Effector memory CD8-positive, alpha-beta T cell (primary cell): ENCODE data around the gene CELF4.

ENCODE experiments used
- ATAC-seq: fragments of 150-1000 bp; cut with Tn5 transposase; replicated peaks from 2 replicates; pipeline ENCODE4 v1.10.0; 2021; ENCODE audit warnings: mild to moderate bottlenecking, moderate library complexity
- DNase-seq, 3 experiments: peaks; one replicate each; pipeline ENCODE4 v3.0.0; 2021
- H3K27ac Mint-ChIP-seq, 2 donors: one replicate each; pipeline ENCODE4 v1.8.0; 2022; ENCODE audit warnings: mild to moderate bottlenecking in 2 of 2, mixed read lengths in 2 of 2, moderate library complexity in 2 of 2
- H3K27me3 Mint-ChIP-seq, 2 donors: one replicate each; pipeline ENCODE4 v1.8.0; 2022; ENCODE audit warnings: mixed read lengths in 2 of 2
- H3K36me3 Mint-ChIP-seq: one replicate; pipeline ENCODE4 v1.8.0; 2022; ENCODE audit warnings: mild to moderate bottlenecking, moderate library complexity, mixed read lengths; ENCODE audit not compliant: insufficient read depth
- H3K4me1 Mint-ChIP-seq, 2 donors: one replicate each; pipeline ENCODE4 v1.8.0; 2022; ENCODE audit warnings: low read depth in 2 of 2, mixed read lengths in 2 of 2
- H3K4me3 Mint-ChIP-seq, 2 donors: one replicate each; pipeline ENCODE4 v1.8.0; 2022; ENCODE audit warnings: mild to moderate bottlenecking in 2 of 2, mixed read lengths in 2 of 2, moderate library complexity in 2 of 2
- H3K9me3 Mint-ChIP-seq, 2 donors: one replicate each; pipeline ENCODE4 v1.8.0; 2022; ENCODE audit warnings: mixed read lengths in 2 of 2

CELF4 gene

DNA sequence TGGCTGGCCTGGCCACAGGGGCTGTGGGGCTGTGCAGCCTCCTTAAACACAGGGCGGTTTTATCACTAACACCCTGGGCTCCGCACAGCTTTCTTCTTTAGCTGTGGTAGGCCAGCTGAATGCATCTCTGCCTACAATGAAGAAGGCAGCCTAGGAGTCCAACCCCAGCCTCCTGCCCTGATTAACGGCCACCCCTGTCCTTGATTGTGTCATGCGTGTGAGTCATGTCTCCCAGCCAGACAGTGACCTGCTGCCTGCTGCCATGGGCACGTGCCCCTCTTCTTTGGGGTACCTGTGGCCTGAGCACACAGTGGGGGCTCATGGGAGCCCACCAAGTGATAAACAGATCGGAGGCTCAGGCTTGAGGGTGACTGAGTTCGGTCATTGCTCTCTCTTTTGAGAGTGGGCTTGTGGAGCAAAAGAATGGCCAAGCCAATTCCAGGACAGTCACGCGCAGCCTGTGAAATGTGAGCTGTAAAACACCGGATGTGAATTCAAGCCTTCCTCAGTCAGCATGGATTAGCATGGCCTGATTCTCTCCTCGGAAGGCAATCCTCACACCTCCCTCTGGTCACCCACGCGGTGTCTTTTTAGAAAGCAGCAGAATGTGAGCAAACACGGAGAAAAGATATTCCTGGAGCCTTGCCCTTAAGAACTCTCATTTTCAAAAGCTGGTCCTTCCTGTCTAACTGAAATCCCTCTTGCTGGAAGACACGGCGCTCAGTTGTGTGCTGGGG lies 144.1 kb downstream of the CELF4 start:
- H3K27me3 Mint-ChIP-seq, result peaks cover 19 to 26% of the 10 kb centered on the region in 2 donors
- H3K27ac Mint-ChIP-seq, result no peak overlapping the region
- no peak overlapping the region for H3K4me3 Mint-ChIP-seq
- no peaks in the 10 kb centered on the region for H3K4me1 Mint-ChIP-seq
- H3K9me3 Mint-ChIP-seq, result no peaks in the 10 kb centered on the region
- DNase-seq, result no peak
- peaks cover 3% of the 10 kb centered on the region for H3K36me3 Mint-ChIP-seq
- ATAC-seq, result no peak

DNA sequence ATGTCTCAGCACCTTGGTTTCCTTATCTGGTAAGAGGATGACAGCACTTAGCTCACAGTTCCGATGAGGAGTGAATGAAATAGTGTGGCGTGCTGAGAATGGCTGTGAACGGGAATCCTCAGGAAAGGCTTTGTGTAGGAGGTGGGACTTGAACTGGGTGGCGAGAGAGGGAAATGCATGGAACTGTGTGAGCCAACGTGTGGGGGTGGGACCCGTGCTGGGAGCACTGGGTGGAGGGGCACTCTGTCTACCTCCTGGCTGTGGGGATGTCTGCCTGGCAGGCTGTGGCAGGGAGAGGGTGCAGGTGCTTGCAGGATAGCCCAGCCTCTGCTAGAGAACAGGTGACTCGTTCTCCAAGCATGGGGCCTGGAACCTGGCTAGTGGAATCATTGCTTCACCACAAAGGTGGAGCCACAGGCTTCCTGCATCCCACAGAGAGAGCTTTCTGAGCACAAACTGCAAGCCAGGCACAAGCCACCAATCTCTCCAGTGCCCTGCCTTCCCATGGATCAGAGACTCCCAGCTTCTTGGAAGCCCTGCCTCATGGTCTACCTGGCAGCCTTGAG lies 145.2 kb downstream of the CELF4 start:
- no peaks in the 10 kb centered on the region for H3K9me3 Mint-ChIP-seq
- no peak for ATAC-seq
- no peaks in the 10 kb centered on the region for H3K4me1 Mint-ChIP-seq
- peaks cover 3% of the 10 kb centered on the region for H3K36me3 Mint-ChIP-seq
- no peak overlapping the region for H3K27ac Mint-ChIP-seq
- DNase-seq, result no peak
- no peak overlapping the region for H3K4me3 Mint-ChIP-seq
- peaks cover 22 to 26% of the 10 kb centered on the region in 2 donors for H3K27me3 Mint-ChIP-seq

DNA sequence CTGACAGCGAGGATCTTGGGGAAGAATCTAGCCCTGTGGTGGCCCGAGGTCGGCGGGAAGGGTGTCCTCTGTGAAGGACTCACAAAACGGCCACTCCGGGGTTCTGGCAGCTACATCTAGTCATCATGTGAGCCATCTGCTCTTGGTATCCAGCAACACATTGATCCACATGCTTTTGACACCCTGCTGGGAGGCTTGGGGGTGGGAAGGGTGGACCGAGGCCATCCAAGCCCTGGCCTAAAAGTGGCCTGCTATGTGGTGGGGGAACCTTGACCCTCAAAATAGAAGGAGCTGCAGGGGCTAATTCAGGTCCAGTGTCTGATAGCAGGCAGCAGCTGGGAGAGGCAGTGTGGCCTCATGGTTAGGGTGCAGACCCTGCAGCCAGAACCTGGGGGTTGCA lies 145.7 kb downstream of the CELF4 start:
- ATAC-seq, result no peak
- H3K4me1 Mint-ChIP-seq, result no peaks in the 10 kb centered on the region
- peaks cover 22 to 26% of the 10 kb centered on the region in 2 donors for H3K27me3 Mint-ChIP-seq
- H3K4me3 Mint-ChIP-seq, result no peak overlapping the region
- DNase-seq, result no peak
- H3K9me3 Mint-ChIP-seq, result no peaks in the 10 kb centered on the region
- H3K27ac Mint-ChIP-seq, result no peak overlapping the region
- peaks cover 3% of the 10 kb centered on the region for H3K36me3 Mint-ChIP-seq

DNA sequence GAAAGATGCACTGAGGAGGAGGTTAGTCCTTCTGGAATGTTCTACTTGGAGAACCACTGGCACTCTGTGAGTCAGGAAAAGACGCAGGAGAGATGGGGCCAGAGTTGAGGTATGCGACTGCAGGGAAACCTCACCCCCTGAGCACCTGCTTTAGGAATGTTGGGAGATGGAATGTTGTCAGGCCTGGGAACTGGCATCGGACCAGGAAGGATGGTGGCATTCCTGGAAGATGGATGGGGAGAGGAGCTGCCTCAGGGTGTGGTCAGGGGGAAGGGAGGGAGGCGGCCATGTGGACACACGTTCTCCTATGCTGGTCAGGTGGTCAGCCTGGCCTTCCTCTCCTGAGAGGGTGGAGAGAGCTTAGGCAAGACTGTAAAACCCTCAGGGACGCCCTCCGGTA lies 146.3 kb downstream of the CELF4 start:
- Mint-ChIP-seq H3K36me3 (peaks cover 3% of the 10 kb centered on the region), H3K9me3 (no peaks in the 10 kb centered on the region), H3K27ac (no peak overlapping the region), H3K27me3 (peaks cover 22 to 26% of the 10 kb centered on the region in 2 donors), H3K4me1 (no peaks in the 10 kb centered on the region), H3K4me3 (no peak overlapping the region)
- DNase-seq (no peak), ATAC-seq (no peak)

DNA sequence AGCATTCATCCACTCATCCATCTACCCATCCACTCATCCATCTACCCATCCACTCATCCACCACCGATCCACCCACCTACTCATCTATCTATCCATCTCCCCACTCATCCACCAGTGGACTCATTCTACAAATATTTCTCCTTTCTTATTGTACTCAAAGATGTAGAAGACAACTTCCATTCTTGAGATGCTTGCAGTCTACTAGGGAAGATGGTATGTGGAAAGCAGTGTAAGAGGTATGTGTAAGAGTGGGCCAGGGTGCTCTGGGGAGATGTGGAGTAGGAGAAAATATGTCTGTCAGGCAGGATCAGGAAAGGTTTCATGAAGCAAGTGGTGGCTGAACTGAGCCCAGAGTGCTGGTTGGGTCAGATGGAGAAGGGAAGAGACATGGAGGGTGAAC lies 150.8 kb downstream of the CELF4 start:
- Mint-ChIP-seq H3K4me1 (no peaks in the 10 kb centered on the region), H3K36me3 (no peaks in the 10 kb centered on the region), H3K4me3 (no peak overlapping the region), H3K27me3 (peaks cover 8 to 18% of the 10 kb centered on the region in 2 donors), H3K27ac (no peak overlapping the region), H3K9me3 (no peaks in the 10 kb centered on the region)
- ATAC-seq (no peak), DNase-seq (no peak)

DNA sequence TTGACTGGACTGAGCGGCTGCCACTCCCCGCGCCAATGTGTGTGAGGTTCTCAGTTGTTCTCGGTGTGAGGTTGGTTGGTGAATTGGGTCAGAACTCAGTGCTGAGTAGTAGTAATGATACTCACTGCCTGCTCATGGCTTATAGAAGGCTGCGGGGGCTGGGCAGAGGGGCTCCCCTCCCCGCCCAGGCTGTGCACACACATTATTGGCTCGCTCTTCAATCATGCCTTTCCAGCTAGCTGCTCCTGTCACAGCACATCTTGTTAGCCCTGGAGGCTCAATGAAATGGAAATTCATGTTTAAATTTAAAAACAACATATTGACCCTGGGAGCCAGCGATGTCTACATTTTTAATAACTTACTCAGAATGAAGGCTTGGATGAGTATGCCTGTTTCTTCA lies 152.8 kb downstream of the CELF4 start:
- Mint-ChIP-seq H3K36me3 (no peaks in the 10 kb centered on the region), H3K4me3 (no peak overlapping the region), H3K4me1 (no peaks in the 10 kb centered on the region), H3K27me3 (peaks cover 0 to 13% of the 10 kb centered on the region in 2 donors), H3K27ac (no peak overlapping the region), H3K9me3 (no peaks in the 10 kb centered on the region)
- ATAC-seq, result no peak
- no peak for DNase-seq

DNA sequence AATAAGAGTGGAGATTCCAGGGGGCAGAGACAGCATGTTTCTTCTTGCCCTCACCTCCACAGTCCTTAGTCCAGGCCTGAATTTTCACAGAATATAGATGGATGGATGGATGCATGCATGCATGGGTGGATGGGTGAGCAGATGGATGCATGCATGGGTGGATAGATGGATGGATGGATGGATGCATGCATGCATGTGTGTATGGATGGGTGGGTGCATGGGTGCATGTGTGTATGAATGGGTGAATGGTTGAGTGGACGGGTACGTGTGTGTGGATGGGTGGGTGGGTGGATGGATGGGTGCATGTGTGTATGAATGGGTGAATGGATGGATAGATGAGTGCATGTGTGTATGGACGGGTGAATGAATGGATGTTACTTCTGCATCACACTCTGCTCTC lies 153.3 kb downstream of the CELF4 start:
- no peak overlapping the region for H3K4me3 Mint-ChIP-seq
- no peak overlapping the region for H3K27ac Mint-ChIP-seq
- H3K27me3 Mint-ChIP-seq, result peaks cover 0 to 12% of the 10 kb centered on the region in 2 donors
- no peaks in the 10 kb centered on the region for H3K36me3 Mint-ChIP-seq
- no peaks in the 10 kb centered on the region for H3K9me3 Mint-ChIP-seq
- H3K4me1 Mint-ChIP-seq, result no peaks in the 10 kb centered on the region
- ATAC-seq (no peak), DNase-seq (no peak)

DNA sequence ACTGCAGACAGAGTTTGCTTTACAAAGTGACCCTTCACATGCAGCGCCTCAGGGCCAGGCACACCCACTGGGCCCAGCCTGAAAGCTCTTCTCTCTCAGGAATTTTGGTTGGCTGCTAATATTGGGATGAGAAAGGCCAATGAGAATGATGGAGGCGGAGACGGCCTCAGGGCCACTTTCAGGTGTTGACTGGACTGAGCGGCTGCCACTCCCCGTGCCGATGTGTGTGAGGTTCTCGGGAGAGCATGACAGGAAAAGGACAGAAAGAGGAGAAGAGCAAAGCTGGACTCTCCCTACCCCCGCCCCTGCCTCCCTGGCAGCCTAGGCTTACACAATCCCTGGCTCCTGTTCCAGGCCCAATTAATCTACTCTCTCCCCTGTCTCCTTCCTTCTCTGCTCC lies 155.7 kb downstream of the CELF4 start:
- H3K27me3 Mint-ChIP-seq, result no peaks in the 10 kb centered on the region
- ATAC-seq, result no peak
- no peaks in the 10 kb centered on the region for H3K9me3 Mint-ChIP-seq

DNA sequence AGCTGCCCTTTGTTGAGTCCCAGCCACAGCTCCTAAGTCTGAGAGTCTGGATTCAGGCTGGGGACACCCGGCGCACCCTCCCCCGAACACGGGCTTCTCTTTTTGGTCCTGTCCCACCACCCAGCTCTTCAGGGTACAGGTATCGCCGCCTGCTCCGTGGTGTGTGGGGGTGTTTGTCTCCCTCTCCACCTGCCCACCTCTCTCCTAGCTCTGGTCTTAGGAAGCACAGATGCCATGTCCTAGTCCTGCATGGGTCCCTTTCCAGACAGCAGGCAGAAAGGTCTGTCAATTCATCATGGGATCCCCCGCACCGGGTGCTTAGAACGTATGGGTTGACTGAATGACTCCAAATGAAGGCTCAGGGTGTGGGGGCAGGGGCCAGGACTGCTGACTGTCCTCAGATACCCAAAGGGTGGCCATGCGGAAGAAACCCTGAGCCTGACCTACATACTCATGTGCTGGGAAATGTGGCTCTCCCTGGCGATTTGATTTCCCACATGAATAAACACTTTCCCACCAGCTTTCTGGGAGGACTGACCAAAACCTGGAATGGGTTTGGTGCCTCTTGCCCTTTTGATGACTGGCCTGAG lies 156.8 kb downstream of the CELF4 start:
- no peaks in the 10 kb centered on the region for H3K9me3 Mint-ChIP-seq
- no peaks in the 10 kb centered on the region for H3K36me3 Mint-ChIP-seq
- H3K27ac Mint-ChIP-seq, result no peak overlapping the region
- ATAC-seq (no peak), DNase-seq (no peak)
- peaks cover 0 to 8% of the 10 kb centered on the region in 2 donors for H3K4me1 Mint-ChIP-seq
- no peak overlapping the region for H3K4me3 Mint-ChIP-seq
- H3K27me3 Mint-ChIP-seq, result no peaks in the 10 kb centered on the region

More for the DNA sequence above, 155.7 kb downstream of the CELF4 start:
- Mint-ChIP-seq H3K4me3 (no peak overlapping the region), H3K36me3 (no peaks in the 10 kb centered on the region), H3K27ac (no peak overlapping the region), H3K4me1 (peaks cover 0 to 6% of the 10 kb centered on the region in 2 donors)
- no peak for DNase-seq

DNA sequence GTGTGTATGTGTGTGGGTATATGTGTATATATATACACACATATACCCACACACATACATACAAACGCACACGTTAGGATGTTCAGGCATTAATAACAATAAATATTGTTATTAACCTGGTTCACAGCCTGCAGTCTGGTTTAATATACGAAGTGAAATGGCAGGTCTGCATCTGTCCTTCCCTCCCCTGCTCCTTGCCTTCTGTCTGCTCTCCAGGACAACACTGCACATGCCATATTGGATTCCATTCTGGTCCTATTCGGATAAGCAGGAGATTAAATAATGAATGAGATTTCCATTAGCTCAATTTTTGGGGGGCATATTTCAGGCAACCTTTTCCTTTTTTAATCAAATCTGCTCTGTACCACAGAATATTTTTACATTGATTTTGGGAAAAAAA lies 158.0 kb downstream of the CELF4 start:
- Mint-ChIP-seq H3K36me3 (no peaks in the 10 kb centered on the region), H3K9me3 (no peaks in the 10 kb centered on the region), H3K27ac (no peak overlapping the region), H3K4me1 (peaks cover 0 to 8% of the 10 kb centered on the region in 2 donors), H3K4me3 (no peak overlapping the region), H3K27me3 (no peaks in the 10 kb centered on the region)
- DNase-seq (no peak), ATAC-seq (no peak)

DNA sequence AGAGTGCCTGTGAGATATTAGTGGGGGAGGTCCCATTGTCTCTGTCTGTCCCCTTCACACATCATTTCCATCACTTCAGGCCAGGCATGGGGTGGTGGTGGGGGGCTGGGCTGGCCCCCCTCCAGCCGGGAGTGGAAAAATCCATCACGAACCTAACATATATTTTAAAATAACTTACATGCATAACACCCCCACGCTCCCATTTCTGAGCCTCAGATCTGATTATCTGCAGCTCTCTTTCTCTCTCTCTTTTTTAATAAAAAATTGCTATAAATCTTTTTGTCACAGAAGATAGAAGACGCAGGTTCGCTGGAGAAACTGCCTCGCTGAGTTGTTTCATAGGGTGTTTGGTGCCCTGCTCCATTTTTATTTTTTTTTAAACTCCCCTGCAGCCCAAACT lies 159.8 kb downstream of the CELF4 start:
- ATAC-seq (no peak), DNase-seq (no peak)
- no peaks in the 10 kb centered on the region for H3K27me3 Mint-ChIP-seq
- H3K4me3 Mint-ChIP-seq, result no peak overlapping the region
- no peaks in the 10 kb centered on the region for H3K9me3 Mint-ChIP-seq
- H3K4me1 Mint-ChIP-seq, result peaks cover 0 to 8% of the 10 kb centered on the region in 2 donors
- no peak overlapping the region for H3K27ac Mint-ChIP-seq
- no peaks in the 10 kb centered on the region for H3K36me3 Mint-ChIP-seq

DNA sequence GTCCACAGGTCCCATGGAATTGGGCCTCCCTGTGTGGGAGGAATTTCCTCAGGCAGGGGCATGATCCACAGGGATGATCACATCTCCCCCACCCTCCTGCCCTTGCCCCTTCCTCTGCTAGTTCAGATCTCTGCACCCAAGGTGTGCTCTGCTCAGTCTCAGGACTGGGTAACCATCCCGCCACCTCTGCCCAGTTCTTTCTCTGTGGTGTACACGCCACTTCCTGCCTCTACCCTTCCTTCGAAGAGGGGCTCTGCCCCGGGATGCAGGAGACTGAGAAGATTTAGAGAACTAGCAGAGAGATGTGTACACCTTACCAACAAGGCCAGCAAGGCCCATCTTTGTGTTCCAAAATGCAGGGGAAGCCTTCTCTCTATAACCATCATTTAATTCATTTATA lies 160.4 kb downstream of the CELF4 start:
- Mint-ChIP-seq H3K4me3 (no peak overlapping the region), H3K27ac (no peak overlapping the region)

DNA sequence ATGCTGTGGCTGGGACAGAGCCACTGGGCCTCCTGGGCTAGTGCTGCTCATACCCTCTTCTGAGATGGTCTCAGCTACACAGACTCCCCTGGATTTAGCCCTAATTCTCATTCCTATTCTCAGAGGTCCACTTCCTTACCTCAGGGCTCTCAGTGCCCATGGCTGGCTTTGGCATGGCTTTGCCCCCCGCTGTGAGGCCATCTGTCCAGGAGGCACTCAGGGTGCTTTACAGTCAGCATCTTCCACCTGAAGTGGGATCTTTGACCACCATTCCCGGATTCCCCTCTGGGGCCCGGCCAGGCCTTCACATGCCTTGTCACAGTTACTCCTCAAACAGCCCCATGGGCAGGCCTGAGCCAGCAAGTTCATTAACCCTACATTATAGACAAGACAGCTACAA lies 161.8 kb downstream of the CELF4 start:
- H3K4me3 Mint-ChIP-seq, result no peak overlapping the region
- no peaks in the 10 kb centered on the region for H3K27me3 Mint-ChIP-seq
- H3K9me3 Mint-ChIP-seq, result no peaks in the 10 kb centered on the region
- ATAC-seq, result no peak
- H3K36me3 Mint-ChIP-seq, result no peaks in the 10 kb centered on the region
- no peak for DNase-seq
- no peak overlapping the region for H3K27ac Mint-ChIP-seq
- peaks cover 0 to 8% of the 10 kb centered on the region in 2 donors for H3K4me1 Mint-ChIP-seq

More for the DNA sequence above, 160.4 kb downstream of the CELF4 start:
- Mint-ChIP-seq H3K4me1 (peaks cover 0 to 8% of the 10 kb centered on the region in 2 donors), H3K9me3 (no peaks in the 10 kb centered on the region), H3K27me3 (no peaks in the 10 kb centered on the region), H3K36me3 (no peaks in the 10 kb centered on the region)
- DNase-seq (no peak), ATAC-seq (no peak)
